Chondrocyte (in vitro differentiated cells): ENCODE results near the gene CRYBB2. TPM values are rescaled to one million over a fixed set of nuclear protein-coding genes. Genes with fewer than 3 reads are reported as not detected.
"Not testable (repeated sequence)": the region's sequence is repeated elsewhere in the genome, so short reads cannot be mapped to it uniquely, and the experiment has no call there.

Experiments
- DNase-seq: peaks from one replicate; pipeline ENCODE4 v3.0.0; 2021; ENCODE audit warnings: mixed read lengths, low spot score
- H3K27ac Mint-ChIP-seq: one replicate; pipeline ENCODE4 v1.8.0; 2021; ENCODE audit warnings: mild to moderate bottlenecking, moderate library complexity, mixed read lengths; ENCODE audit not compliant: unreplicated experiment
- H3K27me3 Mint-ChIP-seq: 2 replicates; pipeline ENCODE4 v1.8.0; 2021; ENCODE audit warnings: low read depth, mixed read lengths
- H3K36me3 Mint-ChIP-seq: 2 replicates; pipeline ENCODE4 v1.8.0; 2021; ENCODE audit warnings: low read depth, mixed read lengths
- H3K4me1 Mint-ChIP-seq: 2 replicates; pipeline ENCODE4 v1.8.0; 2021; ENCODE audit warnings: low read depth, mild to moderate bottlenecking, mixed read lengths
- H3K4me3 Mint-ChIP-seq: one replicate; pipeline ENCODE4 v1.8.0; 2021; ENCODE audit warnings: mild to moderate bottlenecking, moderate library complexity, mixed read lengths; ENCODE audit not compliant: unreplicated experiment
- H3K9me3 Mint-ChIP-seq: 2 replicates; pipeline ENCODE4 v1.8.0; 2021; ENCODE audit warnings: low read depth, mixed read lengths
- CTCF ChIP-seq: fragments of 200-600 bp; sonication (generic); IDR thresholded peaks from 2 replicates; pipeline ENCODE4 v1.5.0; 2021; ENCODE audit warnings: antibody characterized with exemption, mild to moderate bottlenecking, moderate library complexity
- total RNA-seq: library from RNA; stranded (reverse); gene quantifications from 3 replicates; pipeline ENCODE4 v1.2.1, GENCODE V29; 2021

Gene CRYBB2
- total RNA-seq, 1 donor from 2014 or later, result not detected

- Mint-ChIP-seq H3K9me3 (peaks cover 8% of the 10 kb centered on the region), H3K36me3 (peaks cover 39% of the 10 kb centered on the region), H3K4me3 (no peak overlapping the region), H3K4me1 (no peaks in the 10 kb centered on the region), H3K27ac (no peak overlapping the region), H3K27me3 (no peaks in the 10 kb centered on the region)
- no peak for TF ChIP-seq CTCF
- DNase-seq, result no peak
Measured at GRCh38 chr22:25176175-25176574, 43.3 kb upstream of the CRYBB2 start.

GRCh38 chr22:25176799-25177198, 42.6 kb upstream of the CRYBB2 start:
- Mint-ChIP-seq H3K27me3 (no peaks in the 10 kb centered on the region), H3K27ac (no peak overlapping the region), H3K4me1 (no peaks in the 10 kb centered on the region), H3K4me3 (no peak overlapping the region), H3K9me3 (peaks cover 8% of the 10 kb centered on the region), H3K36me3 (peaks cover 41% of the 10 kb centered on the region)
- DNase-seq, result no peak
- no peak for TF ChIP-seq CTCF

DNA sequence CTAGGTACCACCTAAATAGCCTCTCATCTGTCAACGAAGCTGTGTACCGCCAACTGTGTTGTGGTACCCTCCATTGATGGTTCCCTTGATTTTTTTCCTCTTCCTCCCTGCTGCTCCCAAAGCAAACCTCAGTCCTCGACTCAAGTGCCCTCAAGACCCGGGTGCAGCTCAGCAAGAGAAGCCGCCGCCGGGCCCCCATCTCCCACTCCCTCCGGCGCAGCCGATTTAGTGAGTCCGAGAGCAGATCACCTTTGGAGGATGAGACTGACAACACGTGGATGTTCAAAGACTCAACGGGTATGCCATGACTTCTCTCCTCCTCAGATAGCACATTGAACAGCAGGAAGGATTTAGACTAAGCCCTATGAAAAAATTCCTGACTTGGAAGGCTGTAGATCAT, 42.2 kb upstream of the CRYBB2 start:
- Mint-ChIP-seq H3K4me3 (no peak overlapping the region), H3K36me3 (peaks cover 41% of the 10 kb centered on the region)

DNA sequence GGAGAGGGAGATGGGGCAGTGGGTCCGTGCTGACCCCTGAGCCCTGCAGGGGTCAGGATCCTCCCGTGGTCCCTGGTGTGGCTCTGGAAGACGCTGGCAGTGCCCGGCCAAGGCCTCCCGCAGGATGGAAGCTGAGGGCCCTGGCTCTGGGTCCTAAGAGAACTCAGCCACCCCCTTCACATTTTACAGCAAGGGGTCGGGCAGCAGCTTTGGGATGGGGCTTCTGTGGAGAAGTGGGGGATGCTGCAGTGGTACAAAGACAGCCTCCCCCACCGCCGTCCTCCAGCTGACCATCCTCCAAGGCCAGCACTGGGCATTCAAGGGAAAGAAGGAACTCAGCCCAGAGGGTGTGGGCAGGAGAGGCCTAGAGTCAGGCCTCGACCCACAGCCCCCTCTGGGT, 41.5 kb upstream of the CRYBB2 start:
- peak; percentile 75 for DNase-seq
- Mint-ChIP-seq H3K27ac (no peak overlapping the region), H3K4me1 (peaks cover 4% of the 10 kb centered on the region), H3K4me3 (no peak overlapping the region), H3K9me3 (peaks cover 8% of the 10 kb centered on the region), H3K27me3 (no peaks in the 10 kb centered on the region), H3K36me3 (peaks cover 41% of the 10 kb centered on the region)
- no peak for TF ChIP-seq CTCF

More for the DNA sequence above, 42.2 kb upstream of the CRYBB2 start:
- no peak overlapping the region for H3K27ac Mint-ChIP-seq
- H3K9me3 Mint-ChIP-seq, result peaks cover 8% of the 10 kb centered on the region
- no peak for TF ChIP-seq CTCF
- no peaks in the 10 kb centered on the region for H3K27me3 Mint-ChIP-seq
- DNase-seq, result no peak
- peaks cover 2% of the 10 kb centered on the region for H3K4me1 Mint-ChIP-seq

DNA sequence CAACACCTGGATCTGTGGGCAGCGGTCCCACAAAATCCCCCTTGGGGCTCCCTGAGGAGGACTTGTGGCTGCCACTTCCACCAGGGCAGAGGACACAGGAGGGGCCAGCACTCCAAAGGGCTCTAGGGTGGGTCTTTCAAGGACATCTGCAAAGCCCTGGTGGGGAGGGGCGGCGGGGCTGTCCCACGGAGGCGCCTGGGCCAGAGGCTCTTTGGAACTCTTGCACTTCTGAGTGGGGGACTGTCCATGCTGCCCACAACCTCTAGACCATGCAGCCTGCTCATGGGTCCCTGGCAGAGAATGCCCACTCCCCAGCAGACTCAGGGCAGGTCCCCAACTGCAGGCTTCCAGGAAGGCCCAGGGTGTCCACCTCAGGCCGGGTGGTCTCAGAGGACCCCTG, 41.1 kb upstream of the CRYBB2 start:
- H3K9me3 Mint-ChIP-seq, H3K4me3 Mint-ChIP-seq, H3K27ac Mint-ChIP-seq, H3K4me1 Mint-ChIP-seq, H3K27me3 Mint-ChIP-seq, DNase-seq: not testable (repeated sequence)
- peaks cover 41% of the 10 kb centered on the region for H3K36me3 Mint-ChIP-seq

DNA sequence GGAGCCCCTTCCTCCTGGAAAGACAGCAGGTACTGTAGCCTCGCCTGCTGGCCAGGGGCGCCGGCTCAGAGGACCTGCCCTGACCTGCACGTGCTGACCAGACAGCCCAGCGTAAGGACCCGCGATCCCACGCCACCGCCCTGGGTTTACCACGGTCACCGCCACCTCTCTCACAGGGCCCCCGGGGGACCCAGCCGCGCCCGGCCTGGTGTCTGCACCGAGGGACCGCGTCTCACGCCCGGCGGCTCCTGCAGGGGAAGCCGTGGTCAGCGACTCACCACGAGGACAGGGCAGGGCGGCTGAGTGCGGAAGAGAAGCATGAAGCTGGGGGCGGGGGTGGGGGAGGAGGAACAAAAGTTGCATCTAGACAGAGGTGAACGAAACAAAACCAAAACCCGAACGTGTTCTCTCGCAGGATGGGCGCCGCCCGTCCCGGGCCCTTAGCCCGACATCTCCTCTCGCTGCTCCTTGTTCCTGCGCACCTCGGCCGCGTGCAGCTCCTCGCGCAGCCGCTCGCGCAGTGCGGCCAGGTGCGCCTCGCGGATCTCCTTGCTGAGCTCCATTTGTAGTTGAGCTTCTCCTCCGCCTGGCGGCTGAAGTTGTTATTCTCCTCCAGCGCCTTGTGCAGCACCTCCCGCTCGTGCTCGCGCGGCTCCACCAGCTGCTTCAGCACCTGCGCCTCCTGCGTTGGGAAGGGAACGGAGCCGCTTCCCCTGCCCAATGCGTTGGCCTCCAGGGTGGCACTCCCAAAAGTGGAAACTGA, 40.4 kb upstream of the CRYBB2 start:
- H3K4me3 Mint-ChIP-seq, DNase-seq, H3K9me3 Mint-ChIP-seq, H3K27ac Mint-ChIP-seq, H3K27me3 Mint-ChIP-seq, H3K4me1 Mint-ChIP-seq: not testable (repeated sequence)
- peaks cover 45% of the 10 kb centered on the region for H3K36me3 Mint-ChIP-seq
